Inflammatory macrophage treated with lipopolysaccharide for 4 hours (primary cell): Measurements from ENCODE around the gene ZBTB46.
"Not testable (repeated sequence)": the region's sequence is repeated elsewhere in the genome, so short reads cannot be mapped to it uniquely, and the experiment has no call there.

Experiments
- DNase-seq: peaks from one replicate; pipeline ENCODE4 v3.0.0-alpha.2; 2020

Gene ZBTB46

DNA sequence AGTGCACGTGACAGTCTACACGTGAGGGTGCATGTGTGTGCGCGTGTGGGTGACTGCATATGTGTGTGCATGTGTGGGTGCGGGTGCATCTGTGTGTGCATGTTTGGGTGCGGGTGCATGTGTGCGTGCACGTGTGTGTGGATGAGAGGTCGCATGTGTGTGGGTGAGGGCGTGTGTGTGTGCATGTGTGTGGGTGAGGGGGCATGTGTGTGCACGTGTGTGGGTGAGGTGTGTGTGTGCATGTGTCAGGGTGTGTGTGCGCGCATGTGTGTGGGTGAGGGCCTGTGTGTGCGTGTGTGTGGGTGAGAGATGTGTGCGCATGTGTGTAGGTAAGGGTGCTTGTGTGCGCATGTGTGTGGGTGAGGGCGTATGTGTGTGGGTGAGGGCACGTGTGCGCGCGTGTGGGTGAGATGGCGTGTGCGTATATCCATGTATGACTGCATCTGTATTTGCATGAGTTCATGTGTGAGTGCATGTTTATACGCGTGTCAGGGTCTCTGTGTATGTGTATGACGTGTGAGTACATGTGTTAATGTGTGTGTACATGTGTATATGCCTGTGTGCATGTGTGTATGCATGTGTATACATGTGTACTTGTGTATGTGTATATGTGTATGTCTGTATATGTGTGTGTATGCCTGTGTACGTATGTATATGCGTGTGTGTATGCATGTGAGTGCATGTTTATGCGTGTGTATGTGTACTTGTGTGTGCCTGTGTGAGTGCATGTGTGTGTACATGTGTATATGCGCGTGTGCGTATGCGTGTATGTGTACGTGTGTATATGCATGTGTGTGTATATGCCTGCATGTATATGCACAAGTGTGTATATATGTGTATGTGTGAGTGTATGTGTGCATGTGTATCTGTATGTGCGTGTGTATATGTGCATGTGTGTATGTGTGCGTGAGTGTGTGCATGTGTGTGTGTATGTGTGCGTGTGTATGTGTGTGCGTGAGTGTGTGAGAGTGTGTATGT, 98.7 kb downstream of the ZBTB46 start:
- no peak for DNase-seq

GRCh38 chr20:63731410-63731809, 99.7 kb downstream of the ZBTB46 start:
- DNase-seq = no peak

- DNase-seq = not testable (repeated sequence)
Measured at GRCh38 chr20:63730189-63730733, 100.8 kb downstream of the ZBTB46 start.

GRCh38 chr20:63722967-63723622, 108.0 kb downstream of the ZBTB46 start:
- not testable (repeated sequence) for DNase-seq

DNA sequence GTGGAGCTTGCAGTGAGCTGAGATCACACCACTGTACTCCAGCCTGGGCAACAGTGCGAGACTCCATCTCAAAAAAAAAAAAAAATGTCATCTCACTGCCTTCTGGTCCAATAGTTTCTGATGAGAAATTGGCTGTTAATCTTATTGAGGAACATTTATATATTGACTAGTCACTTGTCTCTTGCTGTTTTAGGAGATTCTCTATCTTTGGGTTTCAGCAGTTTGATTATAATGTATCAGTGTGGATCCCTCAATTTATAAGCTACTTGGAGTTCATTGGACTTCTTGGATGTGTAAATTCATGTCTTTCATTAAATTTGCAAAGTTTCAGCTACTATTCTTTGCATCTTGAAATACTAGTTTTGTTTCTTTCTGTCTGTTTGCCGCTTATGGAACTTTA, 112.1 kb downstream of the ZBTB46 start:
- no peak for DNase-seq

DNA sequence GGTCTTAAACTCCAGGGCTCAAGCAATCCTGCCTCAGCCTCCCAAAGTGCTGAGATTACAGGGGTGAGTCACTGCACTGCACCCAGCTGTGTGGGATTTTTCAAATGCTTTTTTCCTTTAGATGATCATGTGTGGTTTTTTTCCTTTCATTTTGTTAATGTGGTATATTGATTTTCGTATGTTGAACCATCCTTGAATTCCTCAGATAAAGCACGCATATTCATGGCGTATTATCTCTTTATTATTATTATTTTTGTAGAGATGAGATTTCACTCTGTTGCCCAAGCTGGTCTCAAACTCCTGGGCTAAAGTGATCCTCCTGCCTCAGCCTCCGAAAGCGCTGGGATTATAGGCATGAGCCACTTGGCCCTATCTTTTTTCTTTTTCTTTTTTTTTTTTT, 116.2 kb downstream of the ZBTB46 start:
- DNase-seq = no peak

DNA sequence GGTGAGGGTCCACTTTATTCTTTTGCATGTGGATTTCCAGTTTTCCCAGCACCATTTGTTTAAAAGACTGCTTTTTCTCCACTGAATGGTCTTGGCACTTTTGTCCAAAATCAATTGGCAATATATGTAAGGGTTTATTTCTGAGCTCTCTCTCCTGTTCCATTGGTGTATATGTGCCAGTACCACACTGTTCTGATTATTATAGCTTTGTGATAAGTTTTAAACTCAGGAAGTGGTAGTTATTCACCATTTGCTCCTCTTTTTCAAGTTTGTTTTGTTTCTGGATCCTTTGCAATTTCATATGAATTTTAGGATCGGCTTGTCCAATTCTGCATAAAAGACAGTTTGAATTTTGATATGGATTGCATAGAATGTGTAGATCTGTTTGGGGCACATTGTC, 118.9 kb downstream of the ZBTB46 start:
- DNase-seq = no peak

DNA sequence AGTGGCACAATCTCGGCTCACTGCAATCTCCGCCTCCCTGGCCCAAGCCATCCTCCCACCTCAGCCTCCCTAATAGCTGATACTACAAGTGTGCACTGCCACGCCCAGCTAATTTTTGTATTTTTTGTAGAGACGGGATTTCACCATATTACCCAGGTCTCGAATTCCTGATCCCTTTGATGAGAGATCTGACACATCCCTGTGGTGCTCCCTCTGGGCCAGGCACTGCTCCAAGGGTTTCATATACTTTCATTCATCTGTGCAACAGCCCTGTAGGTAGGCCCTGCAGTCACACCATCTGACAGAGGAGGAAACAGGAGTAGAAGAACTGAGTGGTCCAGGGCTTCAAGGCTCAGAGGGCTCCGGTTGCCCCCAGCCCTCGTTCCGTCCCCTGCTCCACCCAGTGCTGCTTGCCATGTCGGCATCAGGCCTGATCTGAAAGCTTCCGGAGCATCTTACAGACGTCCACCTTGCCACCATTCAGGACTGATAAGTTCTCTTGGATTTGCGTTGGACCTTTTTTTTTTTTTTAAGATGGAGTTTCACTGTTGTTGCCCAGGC, 119.9 kb downstream of the ZBTB46 start:
- DNase-seq = no peak

GRCh38 chr20:63709149-63709527, 121.9 kb downstream of the ZBTB46 start:
- DNase-seq = no peak

DNA sequence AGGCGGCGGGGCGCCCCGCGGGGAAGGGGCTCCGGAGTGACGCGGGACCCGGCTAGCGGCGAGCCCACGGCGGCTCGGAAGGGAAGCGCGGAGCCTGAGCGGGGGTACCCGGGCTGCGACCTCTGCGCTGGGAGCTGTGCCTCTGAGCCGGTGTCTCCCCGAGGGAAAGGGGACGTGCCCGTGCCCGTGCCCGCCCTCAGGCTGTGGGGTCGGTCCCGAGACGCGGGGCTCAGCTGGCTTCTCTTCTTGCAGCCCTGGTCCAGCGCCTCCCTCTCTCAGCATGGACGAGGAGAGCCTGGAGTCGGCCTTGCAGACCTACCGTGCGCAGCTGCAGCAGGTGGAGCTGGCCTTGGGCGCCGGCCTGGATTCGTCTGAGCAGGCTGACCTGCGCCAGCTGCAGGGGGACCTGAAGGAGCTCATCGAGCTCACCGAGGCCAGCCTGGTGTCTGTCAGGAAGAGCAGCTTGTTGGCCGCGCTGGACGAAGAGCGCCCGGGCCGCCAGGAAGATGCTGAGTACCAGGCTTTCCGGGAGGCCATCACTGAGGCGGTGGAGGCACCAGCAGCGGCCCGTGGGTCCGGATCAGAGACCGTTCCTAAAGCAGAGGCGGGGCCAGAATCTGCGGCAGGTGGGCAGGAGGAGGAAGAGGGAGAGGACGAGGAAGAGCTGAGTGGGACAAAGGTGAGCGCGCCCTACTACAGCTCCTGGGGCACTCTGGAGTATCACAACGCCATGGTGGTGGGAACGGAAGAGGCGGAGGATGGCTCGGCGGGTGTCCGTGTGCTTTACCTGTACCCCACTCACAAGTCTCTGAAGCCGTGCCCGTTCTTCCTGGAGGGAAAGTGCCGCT, 122.5 kb downstream of the ZBTB46 start:
- no peak for DNase-seq

- DNase-seq = peak; percentile 92
Measured at GRCh38 chr20:63707558-63708300, 123.3 kb downstream of the ZBTB46 start, which contains the start of the genes ARFRP1 and ZGPAT. TSS of gene ARFRP1 (minus strand) at chr20:63707976. CDS start at chr20:63707091, 885 bp downstream. TSS of gene ZGPAT (plus strand) at chr20:63708039. CDS start at chr20:63708581, 542 bp downstream.

DNA sequence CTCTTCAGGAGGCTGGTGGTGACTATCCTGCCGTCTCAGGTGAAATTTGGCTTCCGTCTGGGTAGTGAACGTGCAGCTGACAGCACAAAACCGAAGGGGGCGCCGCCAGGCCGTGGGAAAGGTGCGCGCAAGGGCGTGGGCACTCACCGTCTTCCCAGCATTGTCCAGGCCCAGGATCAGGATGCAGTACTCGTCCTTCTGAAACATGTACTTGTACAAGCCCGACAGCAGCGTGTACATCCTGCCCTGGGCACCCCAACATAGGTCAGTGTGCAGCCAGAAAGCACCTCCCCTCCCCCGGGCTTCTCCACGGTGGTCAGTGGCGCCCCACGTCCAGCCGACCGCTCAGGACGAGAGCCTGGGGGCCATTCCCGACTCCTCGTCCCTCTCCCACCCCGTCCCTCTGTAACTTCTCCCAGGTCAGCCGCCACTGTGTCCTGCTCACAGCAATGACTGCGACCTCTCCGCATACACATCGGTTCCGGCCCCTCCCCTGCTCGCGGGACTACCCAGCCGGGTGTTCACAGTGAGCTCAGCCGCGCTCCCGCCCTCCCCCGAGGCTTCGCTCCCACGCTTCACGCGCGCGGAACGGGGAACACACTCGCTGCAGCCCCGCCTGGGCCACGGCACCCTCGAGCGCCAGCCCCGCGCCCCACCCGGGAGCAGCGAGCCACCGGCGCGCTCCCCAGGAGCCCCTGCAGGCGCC, 124.1 kb downstream of the ZBTB46 start:
- peak; percentile 74 for DNase-seq

- DNase-seq = no peak
Measured at GRCh38 chr20:63706027-63706695, 124.9 kb downstream of the ZBTB46 start.

GRCh38 chr20:63705232-63706026, 125.6 kb downstream of the ZBTB46 start:
- no peak for DNase-seq

DNA sequence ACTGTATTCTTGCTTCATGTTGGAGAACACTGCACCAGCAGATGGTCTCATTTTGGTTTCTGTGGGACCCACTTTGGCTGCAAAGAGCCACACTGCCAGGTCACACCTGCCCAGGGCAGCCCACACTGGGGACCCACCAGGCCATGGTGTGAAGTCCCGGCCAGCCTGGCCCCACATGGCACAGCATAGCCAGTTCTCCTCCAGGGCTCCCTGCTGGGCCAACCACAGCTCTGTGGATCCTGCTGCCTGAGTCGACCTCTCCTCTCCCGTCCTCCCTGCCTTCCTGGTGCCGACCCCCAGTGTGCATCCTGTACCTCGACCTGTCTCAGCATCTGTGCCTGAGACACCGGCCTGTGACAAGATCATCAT, 126.3 kb downstream of the ZBTB46 start:
- DNase-seq = no peak

GRCh38 chr20:63703976-63704748, 126.9 kb downstream of the ZBTB46 start:
- DNase-seq = no peak

DNA sequence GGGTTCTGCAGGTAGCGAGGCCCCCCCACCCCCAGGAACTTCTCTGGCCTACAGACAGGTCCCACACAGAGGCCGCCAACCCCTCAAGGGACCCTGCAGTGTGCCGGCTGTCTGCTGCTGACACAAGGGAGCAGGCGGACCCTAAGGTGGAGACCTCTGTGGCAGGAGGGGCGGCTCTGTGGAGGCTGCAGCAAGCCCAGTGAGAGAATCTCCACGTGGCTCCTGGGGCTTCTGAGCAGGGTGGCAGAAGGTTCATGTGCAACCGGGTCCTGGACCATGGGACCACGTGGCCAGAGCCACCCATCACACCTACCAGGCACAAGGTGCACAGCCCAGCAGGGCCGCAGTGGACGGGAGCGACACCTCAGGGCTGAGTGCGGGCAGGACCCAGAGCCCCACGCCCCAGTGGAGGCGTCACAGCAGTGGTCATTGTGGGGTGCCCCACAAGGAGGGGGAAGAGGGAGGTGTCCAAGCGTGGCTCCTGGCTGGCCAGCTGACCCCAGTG, 127.5 kb downstream of the ZBTB46 start:
- DNase-seq = no peak

DNA sequence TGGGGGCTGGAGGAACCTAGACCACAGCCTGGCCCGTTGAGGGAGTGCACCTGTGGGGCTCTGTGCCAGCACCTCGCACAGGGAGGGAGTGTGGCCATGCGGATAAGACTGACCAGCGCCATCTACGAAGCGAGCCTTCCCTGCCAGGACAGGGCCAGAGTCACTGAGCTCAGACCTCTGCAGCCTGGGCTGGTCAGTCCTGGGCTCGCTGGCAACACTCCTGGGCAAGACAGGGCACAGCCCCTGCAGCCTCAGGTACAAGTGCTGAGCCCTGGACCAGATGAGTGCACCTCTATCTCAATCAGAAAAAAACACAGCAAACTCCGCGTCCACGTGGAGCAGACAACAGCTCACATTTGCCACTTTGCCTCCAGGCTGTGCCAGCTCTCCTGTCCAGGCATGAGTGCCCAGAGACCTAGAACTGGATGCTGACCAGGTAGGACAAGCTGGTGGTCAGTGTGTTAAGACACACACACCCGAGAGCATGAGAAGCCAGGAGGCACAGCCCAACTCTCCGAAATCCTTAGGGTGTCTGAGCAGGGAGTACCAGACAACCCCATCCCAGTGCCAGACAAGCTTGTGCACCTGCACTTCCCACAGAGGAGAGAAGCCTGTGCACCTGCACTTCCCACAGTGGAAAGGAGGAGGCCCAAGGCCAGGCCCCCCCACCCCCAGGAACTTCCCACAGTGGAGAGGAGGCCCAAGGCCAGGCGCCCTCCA, 128.2 kb downstream of the ZBTB46 start:
- no peak for DNase-seq
